Measurements from ENCODE around the gene FHOD1.

The FHOD1 gene

DNA sequence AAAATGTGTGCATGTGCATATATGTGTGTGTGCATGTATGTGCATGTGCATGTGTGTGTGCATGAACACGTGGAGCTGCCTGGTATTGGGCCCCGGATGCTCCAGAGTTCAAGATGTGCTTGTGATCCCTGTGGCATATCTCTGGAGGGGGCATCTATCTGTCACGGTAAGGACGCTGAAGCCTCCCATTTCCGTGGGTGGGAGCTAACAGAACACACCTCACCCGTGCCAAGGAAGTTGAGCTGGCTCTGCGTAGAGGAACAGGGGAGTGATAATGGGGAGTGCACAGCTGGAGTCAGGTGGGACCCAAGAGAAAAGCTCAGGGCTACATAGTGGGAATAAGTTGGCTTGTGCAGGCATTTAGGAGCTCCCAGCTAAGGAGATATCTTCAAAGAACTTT is 35.6 kb downstream of the FHOD1 start:
- no peak overlapping the region for H3K9ac ChIP-seq
- TF ChIP-seq, protein P1, sequence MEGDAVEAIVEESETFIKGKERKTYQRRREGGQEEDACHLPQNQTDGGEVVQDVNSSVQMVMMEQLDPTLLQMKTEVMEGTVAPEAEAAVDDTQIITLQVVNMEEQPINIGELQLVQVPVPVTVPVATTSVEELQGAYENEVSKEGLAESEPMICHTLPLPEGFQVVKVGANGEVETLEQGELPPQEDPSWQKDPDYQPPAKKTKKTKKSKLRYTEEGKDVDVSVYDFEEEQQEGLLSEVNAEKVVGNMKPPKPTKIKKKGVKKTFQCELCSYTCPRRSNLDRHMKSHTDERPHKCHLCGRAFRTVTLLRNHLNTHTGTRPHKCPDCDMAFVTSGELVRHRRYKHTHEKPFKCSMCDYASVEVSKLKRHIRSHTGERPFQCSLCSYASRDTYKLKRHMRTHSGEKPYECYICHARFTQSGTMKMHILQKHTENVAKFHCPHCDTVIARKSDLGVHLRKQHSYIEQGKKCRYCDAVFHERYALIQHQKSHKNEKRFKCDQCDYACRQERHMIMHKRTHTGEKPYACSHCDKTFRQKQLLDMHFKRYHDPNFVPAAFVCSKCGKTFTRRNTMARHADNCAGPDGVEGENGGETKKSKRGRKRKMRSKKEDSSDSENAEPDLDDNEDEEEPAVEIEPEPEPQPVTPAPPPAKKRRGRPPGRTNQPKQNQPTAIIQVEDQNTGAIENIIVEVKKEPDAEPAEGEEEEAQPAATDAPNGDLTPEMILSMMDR (IDR thresholded peaks at IDR 0.05) = no peak
- H3K4me1 ChIP-seq = peaks cover 30% of the 10 kb centered on the region
- no peaks in the 10 kb centered on the region for H3K9me3 ChIP-seq (ENCODE audit: control insufficient read depth, low read length)
- no peak overlapping the region for H3K4me2 ChIP-seq (ENCODE audit: low read length)
- H2AFZ ChIP-seq = no peak overlapping the region
- no peaks in the 10 kb centered on the region for H3K36me3 ChIP-seq (ENCODE audit: control insufficient read depth, insufficient read depth, low read length)
- H3K27me3 ChIP-seq (ENCODE audit: control insufficient read depth, insufficient read depth, low read length) = no peaks in the 10 kb centered on the region
- H3K4me3 ChIP-seq (ENCODE audit: low read depth, low read length) = no peak overlapping the region
- H3K79me2 ChIP-seq = no peaks in the 10 kb centered on the region
- H3K27ac ChIP-seq = peak overlapping the region; percentile 86

DNA sequence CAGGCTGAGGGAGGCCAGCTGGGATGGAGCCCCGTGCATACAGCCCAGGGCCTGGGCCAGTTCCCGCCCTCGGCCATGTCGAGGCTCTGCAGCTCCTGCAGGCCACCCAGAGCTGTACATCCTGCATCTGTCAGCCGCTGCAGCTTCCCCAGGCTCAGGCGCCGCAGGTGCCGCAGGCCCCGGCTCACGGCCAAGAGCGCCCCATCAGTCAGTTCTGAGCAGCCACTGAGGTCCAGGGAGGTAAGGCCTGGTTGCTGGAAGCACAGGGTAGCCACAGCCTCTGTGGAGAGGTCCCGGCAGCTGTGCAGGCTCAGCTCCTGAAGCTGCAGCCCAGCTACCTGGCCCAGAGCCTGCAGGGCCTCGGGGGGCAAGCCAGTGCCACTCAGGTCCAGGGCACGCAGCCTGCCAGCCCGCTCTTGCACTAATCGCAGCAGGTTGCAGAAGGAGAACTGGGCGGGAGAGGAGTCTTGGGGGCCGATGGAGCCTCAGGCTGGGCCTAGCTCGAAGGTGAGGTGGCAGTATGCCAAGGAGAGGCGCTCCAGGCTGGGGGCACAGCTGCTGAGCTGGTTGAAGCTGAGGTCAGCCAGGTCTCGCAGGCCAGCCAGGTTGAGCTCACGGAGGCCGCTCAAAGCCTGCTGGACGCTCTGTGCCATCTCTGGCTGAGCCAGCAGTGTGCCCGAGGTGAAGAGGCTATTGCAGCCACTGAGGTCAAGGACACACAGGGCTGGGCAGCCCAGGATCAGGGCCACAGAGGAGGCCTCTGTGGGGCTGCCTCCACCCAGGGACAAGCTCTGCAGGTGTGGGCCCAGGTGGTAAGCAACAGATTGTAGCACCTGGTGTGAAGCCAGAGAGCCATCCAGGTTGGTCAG is 37.0 kb downstream of the FHOD1 start:
- TF ChIP-seq, protein P1 (IDR thresholded peaks at IDR 0.05) = no peak
- Histone ChIP-seq H3K79me2 (no peaks in the 10 kb centered on the region), H2AFZ (peak overlapping the region; percentile 72), H3K9me3 (ENCODE audit: control insufficient read depth, low read length) (no peaks in the 10 kb centered on the region), H3K27ac (peak overlapping the region; percentile 86), H3K4me3 (ENCODE audit: low read depth, low read length) (no peak overlapping the region), H3K36me3 (ENCODE audit: control insufficient read depth, insufficient read depth, low read length) (no peaks in the 10 kb centered on the region), H3K9ac (no peak overlapping the region), H3K4me1 (peaks cover 30% of the 10 kb centered on the region), H3K4me2 (ENCODE audit: low read length) (no peak overlapping the region), H3K27me3 (ENCODE audit: control insufficient read depth, insufficient read depth, low read length) (no peaks in the 10 kb centered on the region)

DNA sequence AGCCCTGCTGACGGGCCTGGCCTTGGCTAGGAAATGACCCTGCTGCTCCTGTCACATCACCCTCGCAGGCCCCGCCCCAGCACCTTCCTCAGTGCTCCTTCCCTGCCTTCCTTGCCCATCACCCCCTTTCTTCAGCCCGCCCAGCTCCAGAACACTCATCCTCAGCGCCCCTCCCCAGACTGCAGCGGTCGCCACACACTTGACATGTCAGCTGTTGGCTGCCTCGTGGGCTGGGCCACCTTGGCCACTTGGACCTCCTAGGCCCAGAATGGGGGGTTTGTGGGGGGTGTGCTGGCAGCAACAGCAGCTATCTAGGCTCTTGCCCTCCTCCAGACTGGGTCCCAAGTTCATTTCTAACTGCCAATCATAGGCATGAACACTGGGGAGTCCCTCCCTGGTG is 37.7 kb downstream of the FHOD1 start:
- H3K36me3 ChIP-seq (ENCODE audit: control insufficient read depth, insufficient read depth, low read length) = no peaks in the 10 kb centered on the region
- no peaks in the 10 kb centered on the region for H3K79me2 ChIP-seq
- no peak overlapping the region for H2AFZ ChIP-seq
- H3K9me3 ChIP-seq (ENCODE audit: control insufficient read depth, low read length) = no peaks in the 10 kb centered on the region
- no peak overlapping the region for H3K4me3 ChIP-seq (ENCODE audit: low read depth, low read length)
- H3K27ac ChIP-seq = peak overlapping the region; percentile 86
- H3K27me3 ChIP-seq (ENCODE audit: control insufficient read depth, insufficient read depth, low read length) = no peaks in the 10 kb centered on the region
- H3K4me2 ChIP-seq (ENCODE audit: low read length) = no peak overlapping the region
- peaks cover 33% of the 10 kb centered on the region for H3K4me1 ChIP-seq
- TF ChIP-seq, protein P1 (IDR thresholded peaks at IDR 0.05) = no peak
- no peak overlapping the region for H3K9ac ChIP-seq

DNA sequence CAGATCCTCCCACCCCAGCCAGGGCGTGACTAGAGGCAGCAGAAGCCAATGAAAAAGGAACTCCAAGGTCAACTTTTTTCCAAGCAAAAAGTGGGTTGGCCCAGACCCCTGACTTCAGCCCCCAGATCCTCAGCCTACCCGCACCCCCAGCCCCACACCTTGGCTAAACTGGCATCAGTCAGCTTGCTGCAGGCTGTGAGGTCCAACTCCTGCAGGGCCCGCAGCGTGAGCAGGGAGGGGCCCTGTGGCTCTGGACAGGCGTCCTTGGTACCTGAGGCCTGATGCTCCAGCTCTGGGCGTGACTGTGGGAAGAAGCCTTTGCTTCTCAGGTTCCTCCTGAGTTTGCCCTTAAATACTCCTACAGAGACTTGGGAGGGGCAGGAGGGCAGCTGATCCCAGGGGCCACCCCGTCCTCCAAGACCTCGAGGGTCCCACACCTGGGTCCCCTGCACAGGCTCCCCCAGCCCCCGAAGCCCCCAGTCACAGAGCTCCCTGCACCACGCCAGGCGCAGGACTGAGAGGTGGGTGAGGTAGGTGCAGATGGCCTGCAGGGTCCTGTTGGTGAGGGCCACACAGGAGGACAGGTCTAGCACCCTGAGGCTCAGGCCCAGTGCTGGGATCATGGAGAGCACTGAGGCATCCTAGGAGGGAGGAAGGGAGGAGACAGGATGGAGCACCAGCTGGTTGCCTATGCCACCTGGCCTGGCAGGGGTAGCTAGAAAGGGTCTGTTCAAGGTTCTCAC is 39.0 kb downstream of the FHOD1 start:
- no peak overlapping the region for H3K4me2 ChIP-seq (ENCODE audit: low read length)
- no peaks in the 10 kb centered on the region for H3K79me2 ChIP-seq
- no peak overlapping the region for H2AFZ ChIP-seq
- no peak overlapping the region for H3K27ac ChIP-seq
- TF ChIP-seq, protein P1 (IDR thresholded peaks at IDR 0.05) = no peak
- H3K4me1 ChIP-seq = peaks cover 45% of the 10 kb centered on the region
- no peak overlapping the region for H3K4me3 ChIP-seq (ENCODE audit: low read depth, low read length)
- H3K27me3 ChIP-seq (ENCODE audit: control insufficient read depth, insufficient read depth, low read length) = no peaks in the 10 kb centered on the region
- H3K9ac ChIP-seq = no peak overlapping the region
- H3K36me3 ChIP-seq (ENCODE audit: control insufficient read depth, insufficient read depth, low read length) = no peaks in the 10 kb centered on the region
- no peaks in the 10 kb centered on the region for H3K9me3 ChIP-seq (ENCODE audit: control insufficient read depth, low read length)
